GM12801 (cell line): ENCODE results near the gene TPTE2.
"Not testable (repeated sequence)": the region's sequence is repeated elsewhere in the genome, so short reads cannot be mapped to it uniquely, and the experiment has no call there.

Experiments used
- CTCF ChIP-seq: IDR thresholded peaks from one replicate; pipeline ENCODE4 v1.5.1; 2011; ENCODE audit warnings: control low read depth; ENCODE audit not compliant: insufficient read length; ENCODE audit errors: extremely low read depth

Gene TPTE2

GRCh38 chr13:19561127-19561582 is at the start of gene TPTE2:
Gene TPTE2, minus strand, starts transcription at chr13:19561532. Its CDS starts 58,298 bp downstream, at chr13:19503234.
- TF ChIP-seq CTCF: not testable (repeated sequence)

GRCh38 chr13:19607523-19608078 is 46.3 kb upstream of the TPTE2 start:
- TF ChIP-seq CTCF: no peak

GRCh38 chr13:19606737-19607136 is 45.4 kb upstream of the TPTE2 start:
- no peak for TF ChIP-seq CTCF

GRCh38 chr13:19606152-19606551 is 44.8 kb upstream of the TPTE2 start:
- TF ChIP-seq CTCF: no peak

- no peak for TF ChIP-seq CTCF
These were observed 44.0 kb upstream of the TPTE2 start for GRCh38 chr13:19605161-19605955.

- no peak for TF ChIP-seq CTCF
These were observed 43.0 kb upstream of the TPTE2 start for GRCh38 chr13:19604306-19604705.

GRCh38 chr13:19601749-19602725 is 40.7 kb upstream of the TPTE2 start:
- TF ChIP-seq CTCF: no peak
